ENCODE results near the gene MLIP.

DNA sequence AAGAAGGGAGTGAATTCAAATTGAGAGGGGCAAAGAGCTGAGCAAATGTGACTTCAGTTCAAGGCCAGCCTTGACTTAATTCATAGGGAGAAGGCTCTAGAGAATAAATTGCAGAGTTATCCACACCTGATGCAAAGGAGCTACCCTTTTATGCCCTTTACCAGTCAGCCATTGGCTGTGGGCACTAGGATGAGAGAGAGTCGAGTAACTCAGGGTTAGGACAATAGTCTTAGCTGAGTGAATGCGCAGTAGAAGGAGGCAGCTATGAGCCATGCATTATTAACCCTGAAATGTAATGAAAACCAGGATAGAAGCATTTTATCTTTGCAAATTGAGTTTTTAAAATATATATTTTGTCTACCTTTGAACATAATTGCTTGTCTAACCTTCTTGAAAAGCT is 134.0 kb downstream of the MLIP start:
- TF ChIP-seq, protein P1, sequence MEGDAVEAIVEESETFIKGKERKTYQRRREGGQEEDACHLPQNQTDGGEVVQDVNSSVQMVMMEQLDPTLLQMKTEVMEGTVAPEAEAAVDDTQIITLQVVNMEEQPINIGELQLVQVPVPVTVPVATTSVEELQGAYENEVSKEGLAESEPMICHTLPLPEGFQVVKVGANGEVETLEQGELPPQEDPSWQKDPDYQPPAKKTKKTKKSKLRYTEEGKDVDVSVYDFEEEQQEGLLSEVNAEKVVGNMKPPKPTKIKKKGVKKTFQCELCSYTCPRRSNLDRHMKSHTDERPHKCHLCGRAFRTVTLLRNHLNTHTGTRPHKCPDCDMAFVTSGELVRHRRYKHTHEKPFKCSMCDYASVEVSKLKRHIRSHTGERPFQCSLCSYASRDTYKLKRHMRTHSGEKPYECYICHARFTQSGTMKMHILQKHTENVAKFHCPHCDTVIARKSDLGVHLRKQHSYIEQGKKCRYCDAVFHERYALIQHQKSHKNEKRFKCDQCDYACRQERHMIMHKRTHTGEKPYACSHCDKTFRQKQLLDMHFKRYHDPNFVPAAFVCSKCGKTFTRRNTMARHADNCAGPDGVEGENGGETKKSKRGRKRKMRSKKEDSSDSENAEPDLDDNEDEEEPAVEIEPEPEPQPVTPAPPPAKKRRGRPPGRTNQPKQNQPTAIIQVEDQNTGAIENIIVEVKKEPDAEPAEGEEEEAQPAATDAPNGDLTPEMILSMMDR (IDR thresholded peaks at IDR 0.05): no peak
- no peak for TF ChIP-seq POLR2A (IDR thresholded peaks at IDR 0.05)
